IPS DF 19.7 (cell line): ENCODE results near the gene CARS1.

Experiments
- DNase-seq: peaks from one replicate; pipeline ENCODE4 v3.0.0-alpha.2; 2013; ENCODE audit warnings: low read depth, low spot score

The CARS1 gene

GRCh38 chr11:3040881-3041280 is 16.3 kb downstream of the CARS1 start:
- DNase-seq = no peak

DNA sequence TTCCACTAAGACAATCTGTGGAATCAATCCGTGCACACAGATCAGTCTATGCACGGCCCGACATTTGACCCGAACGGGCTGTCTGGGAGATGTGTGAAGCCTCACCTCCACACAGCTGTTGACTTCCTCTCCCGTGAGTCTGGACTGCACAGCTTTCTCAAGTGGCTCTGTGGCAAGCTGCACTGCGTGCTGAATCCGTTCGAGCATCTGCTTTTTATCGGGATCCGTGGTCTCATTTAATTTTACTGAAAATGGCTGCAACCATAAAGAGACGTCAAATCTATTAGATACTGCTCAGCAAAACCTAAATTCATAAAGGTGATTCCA is 19.3 kb downstream of the CARS1 start:
- DNase-seq = no peak

GRCh38 chr11:3037040-3037944 is 19.9 kb downstream of the CARS1 start:
- no peak for DNase-seq

GRCh38 chr11:3036419-3036818 is 20.8 kb downstream of the CARS1 start:
- DNase-seq = no peak

- no peak for DNase-seq
Measured at GRCh38 chr11:3035333-3035732, 21.9 kb downstream of the CARS1 start.

DNA sequence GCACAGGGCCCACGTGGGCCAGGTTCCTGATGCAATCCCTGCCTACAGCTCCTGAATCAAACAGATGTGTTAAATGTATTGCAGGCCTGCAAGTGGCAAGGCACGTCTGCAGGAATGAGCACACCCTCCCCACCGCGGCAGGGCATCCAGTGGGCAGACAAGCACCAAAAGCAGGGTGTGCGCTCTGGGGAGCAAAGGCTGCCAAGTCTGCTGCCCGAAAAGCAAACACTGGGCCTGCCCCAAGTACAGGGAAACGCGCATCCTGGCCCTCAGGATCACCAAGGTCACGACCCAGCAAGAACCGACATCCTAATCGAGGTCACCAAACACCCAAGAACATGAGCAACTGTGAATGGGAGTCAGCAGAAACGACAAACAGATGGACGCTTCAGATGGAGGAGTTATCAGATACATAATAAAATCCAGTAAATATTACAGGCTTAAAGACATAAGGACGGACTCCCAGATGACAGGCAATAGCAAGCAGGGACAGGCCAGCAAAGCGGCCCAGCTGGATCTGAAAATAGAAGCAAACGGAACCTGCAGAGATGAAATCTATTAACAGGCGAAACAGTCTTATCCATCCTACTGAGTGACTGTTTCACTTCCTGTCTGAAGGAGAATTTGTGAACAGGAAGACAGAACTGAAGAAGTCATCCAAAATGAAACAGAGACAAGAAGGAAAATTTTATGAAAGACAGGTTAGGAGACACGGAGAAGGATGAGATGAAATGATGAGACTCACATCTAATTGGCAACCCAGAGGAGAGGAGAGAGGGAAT is 26.7 kb downstream of the CARS1 start:
- no peak for DNase-seq

DNA sequence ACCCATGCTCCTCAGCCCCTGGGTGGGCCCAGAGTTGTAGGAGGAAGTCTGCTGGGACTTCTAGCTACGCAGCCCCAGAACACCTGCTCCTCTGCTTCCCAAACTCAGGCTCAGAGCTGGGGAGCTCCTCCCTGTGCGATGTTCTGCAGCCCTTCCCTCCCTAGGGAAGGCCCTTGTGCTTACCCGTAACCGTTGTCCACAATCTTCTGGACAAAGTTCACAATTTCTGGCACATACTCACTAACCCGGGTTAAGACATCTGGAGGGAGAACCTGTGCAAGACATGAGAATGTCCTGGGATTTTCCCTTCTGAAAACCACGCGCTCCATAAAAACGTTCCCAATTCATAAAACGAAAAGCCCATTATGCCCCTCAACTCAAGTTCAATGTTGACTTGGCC is 28.4 kb downstream of the CARS1 start:
- DNase-seq = no peak

- no peak for DNase-seq
Measured at GRCh38 chr11:3026803-3027202, 30.4 kb downstream of the CARS1 start.

GRCh38 chr11:3022982-3023381 is 34.2 kb downstream of the CARS1 start:
- no peak for DNase-seq

- DNase-seq = no peak
Measured at GRCh38 chr11:3022300-3022967, 34.8 kb downstream of the CARS1 start.

- peak; percentile 25 for DNase-seq
Measured at GRCh38 chr11:3021125-3021524, 36.1 kb downstream of the CARS1 start.

DNA sequence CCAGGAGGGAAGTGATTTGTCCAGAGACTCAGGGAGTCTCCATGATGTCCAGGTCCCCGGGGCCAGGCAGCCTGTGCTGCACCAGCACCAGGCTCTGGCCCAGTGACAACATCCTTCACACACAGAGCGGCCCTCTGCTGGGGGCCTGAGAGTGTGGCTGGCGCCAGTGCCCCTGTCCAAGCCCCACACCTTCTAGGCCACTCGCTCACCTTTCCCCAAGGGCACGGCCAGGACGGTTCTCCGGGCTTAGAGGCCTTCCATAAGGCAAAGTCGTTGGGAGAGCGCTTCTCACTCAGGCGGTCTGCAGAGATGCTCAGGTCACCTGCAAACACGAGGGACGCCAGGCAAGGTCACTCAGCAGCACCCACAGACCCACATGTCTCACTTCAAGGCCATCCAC is 37.2 kb downstream of the CARS1 start:
- no peak for DNase-seq

- DNase-seq = no peak
Measured at GRCh38 chr11:3018596-3018995, 38.6 kb downstream of the CARS1 start.

DNA sequence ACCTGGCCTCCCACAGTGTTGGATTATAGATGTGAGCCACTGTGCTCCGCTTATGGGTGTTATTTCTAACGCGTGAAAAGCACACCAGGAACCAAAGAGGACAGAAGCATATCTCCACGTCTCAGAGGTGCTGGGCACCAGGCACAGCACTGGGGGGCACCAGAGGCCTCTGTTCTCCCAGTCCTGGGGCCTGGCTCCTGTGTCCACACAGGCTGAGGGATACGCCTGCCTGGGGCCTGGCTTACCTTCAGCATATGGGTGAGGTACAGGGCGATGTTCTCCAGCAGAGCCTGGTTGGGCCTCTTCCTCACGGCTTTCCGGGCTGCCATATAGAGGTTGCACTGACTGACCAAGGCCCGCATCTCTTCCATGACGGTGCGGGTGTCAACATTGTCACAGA is 40.4 kb downstream of the CARS1 start:
- no peak for DNase-seq

DNA sequence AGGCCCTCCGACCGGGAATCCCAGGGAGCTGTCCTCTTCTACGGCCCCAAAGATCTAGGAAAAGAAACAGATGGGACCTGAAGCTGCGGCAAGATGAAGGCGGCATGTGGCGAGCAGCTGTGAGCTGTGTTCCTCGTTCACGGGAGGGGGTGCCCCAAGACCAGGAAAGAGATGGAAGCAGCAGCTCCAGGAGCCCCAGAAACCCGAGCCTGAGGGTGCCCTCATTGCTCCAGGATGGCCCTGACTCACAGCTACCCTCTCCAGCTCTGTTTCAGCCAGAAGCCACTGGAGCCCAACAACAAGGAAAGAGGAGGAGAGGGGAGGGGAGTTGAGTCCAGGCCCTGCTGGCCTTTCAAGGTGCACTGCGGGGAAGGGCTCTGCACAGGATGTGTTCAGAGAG is 41.4 kb downstream of the CARS1 start:
- no peak for DNase-seq

GRCh38 chr11:3014943-3015342 is 42.3 kb downstream of the CARS1 start:
- DNase-seq = no peak

DNA sequence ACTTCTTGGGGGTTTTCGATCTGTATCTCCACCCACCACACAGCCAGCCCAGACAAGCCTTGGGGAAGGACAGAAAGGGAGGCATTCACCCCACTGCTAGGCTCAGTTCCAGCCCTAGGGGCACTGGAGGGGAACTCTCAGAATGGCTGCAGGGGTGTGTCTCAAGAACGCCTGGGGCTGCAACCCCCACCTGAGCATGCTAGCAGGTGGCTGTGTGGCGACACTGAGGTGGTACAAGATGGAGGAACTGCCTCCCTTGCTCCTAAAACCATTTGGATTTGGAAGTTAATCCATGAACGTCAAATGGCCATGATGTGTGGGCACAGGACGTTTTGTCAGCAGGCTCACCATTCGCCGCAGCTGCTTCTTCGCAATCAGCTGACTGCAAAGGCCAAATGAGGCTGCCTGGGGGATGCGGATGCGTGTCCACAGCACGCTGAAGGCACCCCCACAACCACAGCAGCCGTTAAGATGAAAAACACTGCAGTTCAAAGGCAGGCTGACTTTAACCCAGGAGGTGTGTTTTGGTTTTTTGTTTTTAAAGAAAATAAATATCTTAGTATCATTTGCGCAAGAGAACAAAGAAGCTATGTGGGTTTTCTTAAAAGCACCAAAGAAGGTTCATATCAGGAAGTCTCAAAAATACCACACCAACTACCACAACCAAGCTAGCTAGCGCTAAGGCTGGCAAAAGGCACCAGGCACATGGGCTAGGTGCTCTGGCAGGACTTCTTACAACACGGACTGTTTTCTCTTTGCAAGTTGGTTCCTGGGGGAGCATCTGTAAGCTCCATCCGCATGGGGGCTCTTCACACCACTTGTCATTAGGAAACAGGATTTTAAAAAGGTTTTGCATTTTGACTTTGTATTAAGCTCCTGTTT is 42.9 kb downstream of the CARS1 start:
- no peak for DNase-seq

DNA sequence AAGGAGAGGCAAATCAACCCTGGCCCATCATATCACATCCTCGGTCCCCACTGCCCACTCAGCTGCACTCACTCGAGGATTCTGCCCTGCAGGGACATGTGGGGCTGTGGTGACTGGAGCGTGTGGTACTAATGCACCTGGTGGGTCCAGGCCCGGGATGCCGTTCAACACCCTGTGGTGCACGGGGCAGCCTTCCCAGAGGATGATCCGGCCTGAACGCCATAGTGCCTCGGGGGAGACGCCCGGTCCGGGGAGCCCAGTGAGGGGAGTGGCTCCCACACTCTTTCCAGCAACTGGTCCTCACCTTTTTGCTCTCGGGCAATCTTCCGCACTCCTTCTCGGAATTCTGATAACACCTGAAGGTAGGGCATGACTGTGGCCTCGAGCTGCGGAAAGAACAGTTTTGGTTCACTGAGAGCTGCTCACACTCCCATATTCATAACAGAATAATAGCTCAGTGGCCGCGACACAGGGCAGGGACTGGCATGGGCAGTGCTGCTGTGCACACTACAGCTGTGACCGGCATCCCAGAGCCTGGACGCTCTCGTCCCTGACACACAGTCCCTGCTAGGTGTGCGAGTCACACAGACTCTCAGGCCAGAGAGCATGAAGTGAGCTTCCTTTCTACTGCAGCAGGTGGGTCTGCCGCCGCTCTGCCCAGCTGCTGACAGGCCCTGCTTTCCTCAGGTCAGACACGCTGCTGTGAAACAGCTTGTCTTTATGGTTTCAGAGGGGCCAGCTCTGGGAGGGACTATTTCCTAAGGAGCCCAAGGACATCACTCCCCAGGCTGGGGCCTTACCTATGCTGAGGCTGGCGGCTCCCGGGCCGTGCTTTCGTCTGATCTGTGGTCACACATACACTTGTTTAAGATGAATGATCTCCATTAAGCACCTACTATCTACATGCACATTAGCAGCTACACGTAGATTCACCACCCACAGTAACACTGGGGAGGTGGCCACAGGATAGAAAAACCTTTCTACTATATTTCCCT is 45.0 kb downstream of the CARS1 start:
- DNase-seq = no peak

- no peak for DNase-seq
Measured at GRCh38 chr11:3010521-3011275, 46.5 kb downstream of the CARS1 start.

DNA sequence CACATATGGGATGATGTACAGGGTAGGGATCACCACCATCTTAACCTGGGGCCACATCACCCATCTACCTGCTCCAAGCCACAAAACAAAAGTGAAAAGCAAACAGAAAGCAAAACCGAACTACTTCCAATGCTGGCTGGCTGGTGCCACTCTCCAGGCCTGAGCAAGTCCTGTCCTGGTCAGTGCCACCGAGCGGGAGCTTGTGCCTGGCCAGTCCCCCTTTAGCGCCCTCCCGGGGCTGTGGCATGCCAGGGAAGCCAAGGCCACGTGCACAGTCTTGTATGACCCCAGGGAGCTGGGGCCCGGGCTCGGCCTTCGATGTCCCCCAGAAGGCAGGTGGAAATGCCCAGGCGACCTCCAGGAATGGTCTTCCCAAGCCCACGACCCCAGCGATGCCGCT is 47.2 kb downstream of the CARS1 start:
- no peak for DNase-seq
